Stomach (tissue), 9 donors: ENCODE data around the gene GABBR2. TPM values are rescaled to one million over a fixed set of nuclear protein-coding genes. Genes with fewer than 3 reads are reported as not detected.

Experiments
- DNase-seq, 2 donors: peaks; one replicate each; pipeline versions ENCODE4 v3.0.0 to v3.0.0-alpha.2; 2013 to 2019
- H3K27ac ChIP-seq, 5 donors: fragments of 200-600 bp in 4 of 5; sonication (generic) in 4 of 5; one replicate each; pipeline ENCODE4 v1.5.1; 2013 to 2019; ENCODE audit warnings: mild to moderate bottlenecking in 1 of 5, moderate library complexity in 1 of 5
- H3K27me3 ChIP-seq, 3 donors: fragments of 200-600 bp; sonication (generic); one replicate each; pipeline ENCODE4 v1.5.1; 2017 to 2019; ENCODE audit warnings: mixed run types in 1 of 3
- H3K36me3 ChIP-seq, 4 donors: fragments of 200-600 bp; sonication (generic); 1 replicate in 3 of 4; 2 replicates in 1 of 4; pipeline ENCODE4 v1.5.1; 2016 to 2019
- H3K4me1 ChIP-seq, 4 donors: fragments of 200-600 bp; sonication (generic); one replicate each; pipeline ENCODE4 v1.5.1; 2016 to 2019
- H3K4me3 ChIP-seq, 4 donors: fragments of 200-600 bp; sonication (generic) in 3 of 4; one replicate each; pipeline ENCODE4 v1.5.1; 2016 to 2019; ENCODE audit warnings: mild to moderate bottlenecking in 1 of 4
- H3K9me3 ChIP-seq, 4 donors: fragments of 200-600 bp; sonication (generic); one replicate each; pipeline ENCODE4 v1.5.1; 2016 to 2019
- CTCF ChIP-seq, 7 experiments: fragments of 450-650 bp in 4 of 7; fragments of 200-600 bp in 3 of 7; sonication (generic) in 3 of 7; IDR thresholded peaks; one replicate each; pipeline ENCODE4 v1.5.1; 2016 to 2019; ENCODE audit warnings: antibody characterized with exemption in 7 of 7, control low read depth in 2 of 7, mild to moderate bottlenecking in 1 of 7
- EP300 ChIP-seq: sonication (generic); formaldehyde crosslinking; IDR thresholded peaks from one replicate; pipeline ENCODE4 v1.6.1; 2017; ENCODE audit warnings: antibody characterized with exemption
- POLR2A ChIP-seq, 4 donors: fragments of 450-650 bp; IDR thresholded peaks; one replicate each; pipeline ENCODE4 v1.6.1; 2016; ENCODE audit warnings: antibody characterized with exemption in 4 of 4, control low read depth in 2 of 4, mild to moderate bottlenecking in 1 of 4, moderate library complexity in 1 of 4
- POLR2AphosphoS5 ChIP-seq, 3 donors: sonication (generic); formaldehyde crosslinking; IDR thresholded peaks; one replicate each; pipeline ENCODE4 v1.6.1; 2016; ENCODE audit warnings: antibody characterized with exemption in 3 of 3
- WGBS, 5 donors: extraction: QIAGEN DNeasy Blood & Tissue Kit in 3 of 5; methylation state at CpG; one replicate each; pipeline versions ENCODE4 v1.1.5 to v1.1.7; 2013 to 2018; 5-methylcytosine and 5-hydroxymethylcytosine counted together
- intact Hi-C: fragments of 100-400 bp; cut with DNase I; formaldehyde crosslinking; loops from one replicate; pipeline ENCODE4 v1.15.1; 2023; ENCODE audit warnings: low total_unique reads
- polyA plus RNA-seq, 3 donors: library from polyadenylated mRNA; stranded (reverse); fragments of 200-250 nt; gene quantifications; one replicate each; pipeline ENCODE4 v1.2.3, GENCODE V29; 2013
- total RNA-seq, 5 donors: library from RNA; depleted of rRNA; stranded (reverse); fragments of >200 nt; gene quantifications; one replicate each; pipeline versions ENCODE4 v1.1.0 to v1.2.3, GENCODE V29; 2014 to 2016
- donor health status: healthy with polysubstance abuse.
- donor health status: Bipolar disorder and iron deficiency.
- donor health status: healthy.

The GABBR2 gene
- total and polyA plus RNA-seq, 8 donors = 0.06 to 0.55 (median 0.08) TPM; not detected in 5

GRCh38 chr9:98575379-98576346, 133.1 kb downstream of the GABBR2 start:
- H3K9me3 ChIP-seq = no peaks in the 10 kb centered on the region
- TF ChIP-seq EP300 (no peak), POLR2A (IDR thresholded peaks at IDR 0.05) (no peak), POLR2AphosphoS5 (IDR thresholded peaks at IDR 0.05) (no peak), CTCF (IDR thresholded peaks at IDR 0.05) (no peak)
- intact Hi-C loops = no loop called here
- H3K36me3 ChIP-seq = no peaks in the 10 kb centered on the region
- peaks cover 0 to 4% (median 0%) of the 10 kb centered on the region in 4 donors for H3K4me1 ChIP-seq
- WGBS, 5 donors = 49 to 65% (median 57%) methylated on average over 13 of the region's 13 CpGs
- H3K27ac ChIP-seq = no peak overlapping the region
- H3K27me3 ChIP-seq = peaks cover 0 to 39% (median under 1%) of the 10 kb centered on the region in 3 donors
- peak in 1 of 2 donors; percentile 19 for DNase-seq
- H3K4me3 ChIP-seq = no peak overlapping the region

GRCh38 chr9:98573749-98574278, 134.9 kb downstream of the GABBR2 start:
- intact Hi-C loops = no loop called here
- Histone ChIP-seq H3K36me3 (no peaks in the 10 kb centered on the region), H3K27me3 (peaks cover 0 to 39% (median 0%) of the 10 kb centered on the region in 3 donors), H3K4me3 (no peak overlapping the region), H3K9me3 (no peaks in the 10 kb centered on the region), H3K27ac (no peak overlapping the region), H3K4me1 (peaks cover 0 to 4% (median 0%) of the 10 kb centered on the region in 4 donors)
- no peak for DNase-seq
- WGBS, 5 donors = 73 to 88% (median 84%) methylated on average over 5 of the region's 5 CpGs
- TF ChIP-seq CTCF (IDR thresholded peaks at IDR 0.05) = no peak
- TF ChIP-seq EP300 = no peak
- no peak for TF ChIP-seq POLR2AphosphoS5 (IDR thresholded peaks at IDR 0.05)
- TF ChIP-seq POLR2A (IDR thresholded peaks at IDR 0.05) = no peak

- intact Hi-C loops = no loop called here
- Histone ChIP-seq H3K4me3 (no peak overlapping the region), H3K4me1 (peaks cover 0 to 4% (median 0%) of the 10 kb centered on the region in 4 donors), H3K27me3 (peaks cover 0 to 34% (median 0%) of the 10 kb centered on the region in 3 donors), H3K36me3 (no peaks in the 10 kb centered on the region), H3K27ac (no peak overlapping the region), H3K9me3 (no peaks in the 10 kb centered on the region)
- DNase-seq = no peak
- TF ChIP-seq POLR2A (IDR thresholded peaks at IDR 0.05) (no peak), CTCF (IDR thresholded peaks at IDR 0.05) (no peak), POLR2AphosphoS5 (IDR thresholded peaks at IDR 0.05) (no peak), EP300 (no peak)
- 80 to 86% (median 84%) methylated on average over 7 of the region's 7 CpGs for WGBS, 5 donors
These were observed 135.9 kb downstream of the GABBR2 start for GRCh38 chr9:98572796-98573195.

GRCh38 chr9:98572054-98572627, 136.6 kb downstream of the GABBR2 start:
- no peak for DNase-seq
- WGBS, 5 donors = 51 to 71% (median 58%) methylated on average over 4 of the region's 4 CpGs
- peaks cover 0 to 29% (median 0%) of the 10 kb centered on the region in 3 donors for H3K27me3 ChIP-seq
- peaks cover 0 to 4% (median 0%) of the 10 kb centered on the region in 4 donors for H3K4me1 ChIP-seq
- H3K36me3 ChIP-seq = no peaks in the 10 kb centered on the region
- TF ChIP-seq EP300 (no peak), POLR2AphosphoS5 (IDR thresholded peaks at IDR 0.05) (no peak), POLR2A (IDR thresholded peaks at IDR 0.05) (no peak), CTCF (IDR thresholded peaks at IDR 0.05) (no peak)
- intact Hi-C loops = no loop called here
- H3K9me3 ChIP-seq = no peaks in the 10 kb centered on the region
- H3K4me3 ChIP-seq = no peak overlapping the region
- no peak overlapping the region for H3K27ac ChIP-seq
